Measurements from ENCODE around the gene SCO2.

The SCO2 gene, protein sequence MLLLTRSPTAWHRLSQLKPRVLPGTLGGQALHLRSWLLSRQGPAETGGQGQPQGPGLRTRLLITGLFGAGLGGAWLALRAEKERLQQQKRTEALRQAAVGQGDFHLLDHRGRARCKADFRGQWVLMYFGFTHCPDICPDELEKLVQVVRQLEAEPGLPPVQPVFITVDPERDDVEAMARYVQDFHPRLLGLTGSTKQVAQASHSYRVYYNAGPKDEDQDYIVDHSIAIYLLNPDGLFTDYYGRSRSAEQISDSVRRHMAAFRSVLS

DNA sequence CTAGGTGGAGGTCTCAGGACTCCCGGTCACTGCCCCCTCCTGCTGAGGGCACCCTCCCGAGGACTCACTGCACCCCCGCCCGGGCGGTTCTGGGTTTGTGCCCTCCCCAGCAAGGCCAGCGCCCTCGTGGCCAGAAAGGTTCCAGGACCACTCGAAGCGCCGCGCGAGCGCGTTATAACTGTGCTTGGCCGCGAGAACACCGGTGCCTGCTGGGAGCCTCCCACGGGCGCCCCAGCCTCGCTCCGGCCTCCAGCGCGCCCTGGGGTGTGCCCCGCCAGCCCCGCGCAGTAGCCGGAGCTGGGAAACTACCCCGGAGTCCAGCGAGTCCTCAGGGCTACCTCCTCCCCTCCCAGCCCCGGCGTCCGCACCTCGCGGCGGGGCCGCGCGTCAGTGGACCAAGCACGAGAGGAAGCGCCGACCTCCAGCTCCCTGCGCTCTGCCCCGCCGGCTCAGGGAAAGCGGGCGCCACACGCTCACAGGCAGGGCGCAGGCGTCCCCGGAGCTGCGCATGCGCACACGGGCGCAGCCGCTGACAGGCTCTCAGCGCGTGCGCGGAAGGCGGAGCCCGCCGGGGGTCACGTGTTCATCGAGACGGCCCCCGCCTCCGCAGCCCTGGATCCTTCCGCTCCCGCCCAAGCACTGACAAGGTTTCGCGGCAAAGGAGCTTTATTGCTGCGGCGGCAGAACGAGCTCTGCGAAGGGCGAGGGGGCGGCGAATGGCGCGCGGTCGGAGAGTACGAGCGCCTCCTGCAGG, at the start of gene SCO2:
Gene SCO2 (minus strand): TSS at position 495 of the 754 bp plus-strand sequence. CDS start 1,187 bp downstream, outside the sequence.
- Mint-ChIP-seq H3K9me3 (no peaks in the 10 kb centered on the region), H3K4me3 (peak within 1 kb of the TSS; percentile 92), H3K4me1 (peaks cover 23% of the 10 kb centered on the region), H3K27me3 (ENCODE audit: low read depth, poor library complexity) (peaks cover 28% of the 10 kb centered on the region), H3K36me3 (ENCODE audit: low read depth) (peaks cover 12% of the 10 kb centered on the region), H3K27ac (peak within 1 kb of the TSS; percentile 90)
- DNase-seq = peak; percentile 98
- TF ChIP-seq, protein P1, sequence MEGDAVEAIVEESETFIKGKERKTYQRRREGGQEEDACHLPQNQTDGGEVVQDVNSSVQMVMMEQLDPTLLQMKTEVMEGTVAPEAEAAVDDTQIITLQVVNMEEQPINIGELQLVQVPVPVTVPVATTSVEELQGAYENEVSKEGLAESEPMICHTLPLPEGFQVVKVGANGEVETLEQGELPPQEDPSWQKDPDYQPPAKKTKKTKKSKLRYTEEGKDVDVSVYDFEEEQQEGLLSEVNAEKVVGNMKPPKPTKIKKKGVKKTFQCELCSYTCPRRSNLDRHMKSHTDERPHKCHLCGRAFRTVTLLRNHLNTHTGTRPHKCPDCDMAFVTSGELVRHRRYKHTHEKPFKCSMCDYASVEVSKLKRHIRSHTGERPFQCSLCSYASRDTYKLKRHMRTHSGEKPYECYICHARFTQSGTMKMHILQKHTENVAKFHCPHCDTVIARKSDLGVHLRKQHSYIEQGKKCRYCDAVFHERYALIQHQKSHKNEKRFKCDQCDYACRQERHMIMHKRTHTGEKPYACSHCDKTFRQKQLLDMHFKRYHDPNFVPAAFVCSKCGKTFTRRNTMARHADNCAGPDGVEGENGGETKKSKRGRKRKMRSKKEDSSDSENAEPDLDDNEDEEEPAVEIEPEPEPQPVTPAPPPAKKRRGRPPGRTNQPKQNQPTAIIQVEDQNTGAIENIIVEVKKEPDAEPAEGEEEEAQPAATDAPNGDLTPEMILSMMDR (IDR thresholded peaks at IDR 0.05) = peak; percentile 34

DNA sequence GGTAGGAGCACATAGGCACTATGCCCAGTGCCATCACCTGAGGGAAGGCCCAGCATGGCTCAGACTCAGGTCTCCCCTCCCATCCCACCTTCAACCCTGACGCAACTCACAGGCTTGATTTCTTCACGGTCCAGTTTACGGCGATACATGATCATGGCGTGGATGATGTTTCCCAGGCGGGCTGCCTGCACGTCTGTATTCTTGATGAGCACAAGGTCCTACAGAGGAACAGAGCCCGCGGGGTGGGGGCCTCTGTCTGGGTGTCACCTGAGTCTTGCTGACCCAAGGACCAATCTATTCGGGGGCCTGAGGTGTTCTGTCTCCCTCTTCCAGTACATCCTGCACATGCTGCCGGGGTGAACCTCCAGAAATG, 49.0 kb upstream of the SCO2 start:
- Mint-ChIP-seq H3K4me1 (peaks cover 7% of the 10 kb centered on the region), H3K27ac (no peak overlapping the region), H3K36me3 (ENCODE audit: low read depth) (peaks cover 28% of the 10 kb centered on the region), H3K4me3 (no peak overlapping the region), H3K27me3 (ENCODE audit: low read depth, poor library complexity) (no peaks in the 10 kb centered on the region), H3K9me3 (no peaks in the 10 kb centered on the region)
- TF ChIP-seq, protein P1 (IDR thresholded peaks at IDR 0.05) = no peak
- no peak for DNase-seq

DNA sequence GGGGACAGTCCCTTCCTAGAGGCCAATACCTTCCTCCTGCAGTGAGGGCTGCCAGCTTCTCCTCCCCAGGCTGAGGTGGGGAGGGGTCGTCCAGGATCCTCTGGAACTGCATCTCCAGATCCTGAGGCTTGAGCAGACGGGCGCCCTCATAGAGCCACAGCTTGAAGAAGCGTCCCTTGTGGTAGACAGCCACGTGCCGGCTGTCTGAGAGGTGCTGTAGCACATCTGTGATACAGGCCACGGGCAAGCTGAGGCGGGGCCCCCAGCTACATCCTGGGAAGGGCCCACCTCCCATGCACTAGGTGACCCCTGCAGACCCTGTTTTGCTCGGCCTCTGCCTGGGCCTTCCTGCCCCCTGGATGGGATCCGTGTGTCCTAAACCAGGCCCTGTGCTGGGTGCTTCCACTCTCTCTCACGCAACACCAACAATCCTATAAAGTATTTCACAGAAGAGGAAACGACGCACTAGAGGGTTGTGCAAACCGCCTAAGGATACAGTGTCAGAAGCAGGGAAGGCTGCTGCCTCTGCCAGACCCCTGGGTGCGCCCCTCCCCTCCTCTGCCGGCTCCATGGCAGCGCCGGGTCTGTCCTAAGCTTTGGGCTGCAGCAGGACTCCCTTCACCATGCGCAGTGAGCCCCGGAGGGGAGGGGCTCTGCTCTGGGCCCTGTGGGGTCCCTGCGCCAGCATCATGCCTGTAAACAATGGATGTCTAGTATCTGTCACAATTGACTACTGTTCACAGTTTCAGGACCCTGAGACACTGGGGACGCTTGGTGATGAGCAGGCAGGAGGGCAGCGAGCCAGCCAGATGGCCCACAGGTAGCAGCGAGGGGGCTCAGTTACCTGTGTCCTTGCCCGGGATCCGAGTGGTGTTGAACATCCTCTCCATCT, 48.3 kb upstream of the SCO2 start:
- Mint-ChIP-seq H3K27me3 (ENCODE audit: low read depth, poor library complexity) (no peaks in the 10 kb centered on the region), H3K27ac (no peak overlapping the region), H3K9me3 (no peaks in the 10 kb centered on the region), H3K4me1 (peaks cover 4% of the 10 kb centered on the region), H3K4me3 (no peak overlapping the region), H3K36me3 (ENCODE audit: low read depth) (peaks cover 30% of the 10 kb centered on the region)
- TF ChIP-seq, protein P1 (IDR thresholded peaks at IDR 0.05) = no peak
- DNase-seq = no peak

DNA sequence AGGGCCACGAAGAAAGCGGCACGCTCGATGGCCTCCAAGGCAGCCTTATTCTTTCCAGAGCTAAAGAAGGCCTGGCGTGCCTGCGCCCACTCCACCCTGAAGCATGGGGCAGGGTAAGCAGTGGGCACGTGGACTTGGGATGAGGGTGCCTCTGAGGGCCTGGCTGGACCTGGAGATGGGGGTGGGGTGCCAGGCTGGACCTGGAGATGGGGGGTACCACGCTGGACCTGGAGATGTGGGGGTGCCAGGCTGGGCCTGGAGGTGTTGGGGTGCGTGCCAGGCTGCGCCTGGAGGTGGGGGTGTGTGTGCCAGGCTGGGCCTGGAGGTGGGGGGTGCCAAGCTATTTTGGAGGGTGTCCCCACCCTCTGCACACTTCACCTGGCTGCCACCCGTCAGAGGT, 47.6 kb upstream of the SCO2 start:
- Mint-ChIP-seq H3K4me1 (no peaks in the 10 kb centered on the region), H3K4me3 (no peak overlapping the region), H3K27me3 (ENCODE audit: low read depth, poor library complexity) (no peaks in the 10 kb centered on the region), H3K27ac (no peak overlapping the region), H3K9me3 (no peaks in the 10 kb centered on the region), H3K36me3 (ENCODE audit: low read depth) (peaks cover 31% of the 10 kb centered on the region)
- TF ChIP-seq, protein P1 (IDR thresholded peaks at IDR 0.05) = no peak
- no peak for DNase-seq

DNA sequence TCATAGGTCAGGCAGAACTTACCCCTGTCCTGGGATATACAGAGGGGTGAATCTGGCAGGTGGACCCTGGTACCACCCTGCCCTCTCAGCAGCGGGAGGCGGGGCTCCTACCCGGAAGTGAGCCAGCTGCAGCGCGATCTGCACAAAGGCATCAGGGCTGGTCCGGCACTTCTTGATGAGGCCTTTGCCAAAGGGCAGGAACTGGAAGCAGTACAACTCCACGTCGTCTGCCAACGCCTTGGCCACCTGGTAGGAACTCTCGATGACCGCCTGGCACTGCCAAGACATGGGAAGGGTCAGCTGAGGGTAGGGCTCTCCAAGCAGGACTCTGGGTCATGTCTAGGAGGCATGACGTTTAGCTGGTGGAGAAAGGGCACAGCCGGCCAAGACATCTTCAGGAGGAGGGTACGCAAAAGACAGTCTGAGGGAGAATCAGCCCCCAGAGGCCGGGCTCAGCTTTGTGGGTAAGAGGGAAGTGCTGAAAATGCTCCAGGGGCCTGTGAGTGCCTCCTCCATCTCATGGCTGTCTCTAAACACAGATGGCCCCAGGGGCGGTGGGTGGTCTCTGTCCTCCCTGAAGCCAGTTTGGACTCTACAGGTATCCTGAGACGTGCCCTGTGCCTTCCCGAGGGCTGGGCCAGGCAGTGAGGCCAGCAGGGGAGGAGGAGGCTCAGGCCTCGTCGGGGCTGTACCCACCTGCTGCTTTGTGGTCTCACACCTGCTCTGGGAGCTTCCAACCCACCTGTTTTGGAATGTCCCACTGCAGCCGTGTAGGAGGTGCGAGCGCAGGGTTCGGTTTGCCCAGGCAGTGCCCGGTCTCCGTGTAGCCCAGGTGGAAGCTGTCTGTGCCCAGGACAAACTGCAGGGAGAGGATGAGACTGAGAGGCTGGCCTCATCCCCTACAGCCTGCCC, 46.1 kb upstream of the SCO2 start:
- no peak for DNase-seq
- TF ChIP-seq, protein P1 (IDR thresholded peaks at IDR 0.05) = no peak
- H3K27me3 Mint-ChIP-seq (ENCODE audit: low read depth, poor library complexity) = peaks cover 7% of the 10 kb centered on the region
- H3K4me3 Mint-ChIP-seq = no peak overlapping the region
- H3K27ac Mint-ChIP-seq = peak overlapping the region; percentile 64
- H3K9me3 Mint-ChIP-seq = no peaks in the 10 kb centered on the region
- H3K4me1 Mint-ChIP-seq = no peaks in the 10 kb centered on the region
- H3K36me3 Mint-ChIP-seq (ENCODE audit: low read depth) = peaks cover 35% of the 10 kb centered on the region
